GM21619 (cell line): ENCODE data around the gene SSR4.
"Not testable (repeated sequence)": the region's sequence is repeated elsewhere in the genome, so short reads cannot be mapped to it uniquely, and the experiment has no call there.

ENCODE experiments used
- ATAC-seq: cut with Tn5 transposase; IDR thresholded peaks from one replicate; pipeline ENCODE4 v1.9.1; 2021; ENCODE audit not compliant: unreplicated experiment

The SSR4 gene

DNA sequence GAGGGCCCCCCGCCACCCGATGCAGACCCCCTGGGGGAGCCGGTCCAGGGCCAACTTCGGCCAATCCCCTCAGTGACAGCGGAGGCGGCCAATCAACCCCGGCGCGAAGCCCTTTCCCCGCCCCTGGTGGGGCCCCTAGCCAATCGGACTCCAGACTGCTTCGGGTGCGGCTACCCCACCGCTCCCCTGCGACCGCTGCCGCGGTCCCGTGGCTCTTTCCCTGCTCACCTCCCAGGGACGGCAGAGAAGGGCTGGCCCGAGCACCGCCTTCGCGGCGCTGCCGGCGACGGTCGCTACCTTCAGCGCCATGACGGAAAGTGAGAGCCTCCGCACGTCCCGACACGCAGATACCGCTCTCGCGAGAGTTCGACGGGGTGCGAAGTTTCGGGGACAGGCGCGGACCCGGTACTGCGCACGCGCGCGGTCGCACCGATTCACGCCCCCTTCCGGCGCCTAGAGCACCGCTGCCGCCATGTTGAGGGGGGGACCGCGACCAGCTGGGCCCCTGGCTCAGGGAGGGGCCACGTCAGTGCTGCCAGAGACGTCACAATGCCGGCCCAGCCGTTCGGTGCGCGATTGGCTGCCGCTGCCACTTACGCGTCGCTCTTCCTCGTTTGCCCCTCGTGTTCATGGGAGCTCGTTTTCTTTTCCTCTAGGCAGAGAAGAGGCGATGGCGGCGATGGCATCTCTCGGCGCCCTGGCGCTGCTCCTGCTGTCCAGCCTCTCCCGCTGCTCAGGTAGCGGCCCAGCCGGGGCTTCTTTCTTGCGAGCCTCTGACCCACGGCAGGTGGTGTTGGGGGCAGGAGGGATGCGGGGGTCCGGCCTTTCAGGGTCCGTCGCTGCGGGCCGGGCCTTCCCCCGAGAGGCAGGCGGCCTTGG lies at the start of gene SSR4, which contains the start of gene IDH3G:
SSR4 (plus strand) TSS at position 651 of the 879 bp plus-strand sequence; CDS start at position 671, 20 bp downstream.
IDH3G (minus strand) TSS at position 358 of the 879 bp plus-strand sequence; CDS start at position 309, 49 bp downstream.
- peak; percentile 93 for ATAC-seq

DNA sequence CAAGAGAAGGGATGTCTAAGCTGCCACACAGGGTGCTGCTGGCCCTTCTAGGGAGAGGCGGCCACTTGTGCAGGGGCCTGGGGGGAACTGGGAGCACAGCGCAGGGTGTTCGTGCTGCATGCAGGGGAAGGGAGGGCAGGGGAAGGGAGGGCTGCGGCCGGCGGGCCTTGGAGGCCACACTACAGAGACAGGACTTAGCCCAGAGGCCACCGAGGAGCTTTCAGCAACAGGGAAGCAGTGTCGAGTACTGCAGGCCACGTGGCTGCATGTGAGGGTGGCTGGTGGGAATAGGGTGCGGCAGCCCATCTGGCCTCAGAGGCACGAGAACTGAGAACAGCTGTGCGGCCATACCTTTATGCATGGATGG lies 49.4 kb upstream of the SSR4 start:
- not testable (repeated sequence) for ATAC-seq

DNA sequence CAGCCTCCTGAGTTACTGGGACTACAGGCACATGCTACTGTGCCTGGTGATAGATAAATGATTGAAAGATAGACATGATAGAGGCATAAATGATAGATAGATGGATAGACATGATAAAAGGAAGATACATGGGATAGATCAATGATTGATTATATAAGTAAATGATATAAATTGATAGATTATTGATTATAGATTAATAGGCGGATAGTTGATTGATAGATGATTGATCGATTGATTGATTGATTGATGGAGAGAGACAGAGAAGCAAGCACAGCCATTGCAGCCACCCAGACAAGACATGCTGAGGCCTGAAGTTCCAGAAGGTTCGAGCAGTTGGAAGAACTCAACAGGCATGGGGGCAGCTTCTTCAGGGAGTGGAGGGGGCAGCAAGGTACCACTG lies 48.1 kb upstream of the SSR4 start:
- ATAC-seq: no peak

DNA sequence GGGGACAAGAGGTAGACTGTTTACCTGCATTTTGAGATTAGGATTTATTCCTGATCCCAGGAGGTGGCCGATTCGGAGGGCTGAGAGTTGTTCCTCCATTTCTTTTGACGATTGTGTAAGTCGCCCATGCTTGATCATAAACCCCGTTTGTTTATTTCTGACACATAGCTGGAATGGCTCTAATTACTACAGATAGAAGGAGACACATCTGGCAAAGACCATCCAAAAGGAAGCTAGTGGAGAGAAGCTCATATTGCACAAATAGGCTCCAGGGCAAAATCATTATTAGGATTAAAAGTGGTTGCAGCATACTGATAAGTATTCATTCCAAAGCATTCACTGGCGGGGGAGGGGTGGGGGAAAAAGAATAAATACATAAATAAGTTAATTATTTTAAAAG lies 47.5 kb upstream of the SSR4 start:
- not testable (repeated sequence) for ATAC-seq

DNA sequence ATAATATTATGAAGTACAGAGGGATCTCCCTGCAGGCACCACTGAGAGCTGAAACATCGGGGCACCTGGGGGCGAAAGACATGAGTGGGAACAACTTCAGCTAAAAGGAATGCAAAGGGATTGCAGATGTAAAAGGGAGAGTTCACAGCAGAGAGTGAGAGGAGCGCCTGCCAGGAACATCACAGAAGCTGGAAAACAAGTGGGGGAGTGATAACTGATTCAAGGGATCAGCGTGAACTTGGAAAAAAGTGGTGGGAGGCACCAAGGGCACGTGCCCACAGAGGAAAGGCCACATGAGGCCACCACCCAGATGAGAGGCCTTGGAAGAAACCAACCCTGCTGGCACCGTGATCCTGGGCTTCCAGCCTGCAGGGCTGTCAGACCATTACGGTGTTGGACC lies 45.5 kb upstream of the SSR4 start:
- ATAC-seq: not testable (repeated sequence)

DNA sequence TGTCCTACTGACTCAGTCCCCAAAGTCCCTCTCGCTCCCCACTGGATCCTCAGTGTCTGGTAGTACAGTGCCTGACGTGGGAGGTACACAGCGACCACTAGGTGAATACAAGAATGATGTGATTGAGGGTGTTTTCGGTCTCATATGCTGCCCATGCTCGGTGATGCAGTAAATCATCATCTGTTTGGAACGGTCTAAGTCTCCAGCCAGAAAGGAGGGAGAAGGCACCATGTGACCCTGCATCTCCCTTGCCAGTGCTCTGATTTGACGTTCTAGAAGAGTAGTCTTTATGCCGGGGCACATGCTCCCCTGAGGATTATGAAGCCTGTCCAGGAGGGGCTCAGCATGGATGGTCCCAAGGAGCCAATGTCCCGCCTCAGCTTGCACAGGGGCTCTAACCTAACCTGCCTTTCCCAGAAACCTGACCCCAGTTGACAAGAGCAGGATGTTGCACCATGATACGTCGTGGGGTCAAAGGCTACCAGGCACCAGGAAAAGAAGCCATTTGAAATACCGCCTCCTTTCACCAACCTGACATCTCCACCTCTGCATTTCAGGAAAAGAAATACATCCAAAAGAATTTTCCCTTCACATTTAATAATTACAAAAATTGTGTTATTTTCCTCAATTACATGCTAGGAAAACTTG lies 44.2 kb upstream of the SSR4 start:
- ATAC-seq: no peak

DNA sequence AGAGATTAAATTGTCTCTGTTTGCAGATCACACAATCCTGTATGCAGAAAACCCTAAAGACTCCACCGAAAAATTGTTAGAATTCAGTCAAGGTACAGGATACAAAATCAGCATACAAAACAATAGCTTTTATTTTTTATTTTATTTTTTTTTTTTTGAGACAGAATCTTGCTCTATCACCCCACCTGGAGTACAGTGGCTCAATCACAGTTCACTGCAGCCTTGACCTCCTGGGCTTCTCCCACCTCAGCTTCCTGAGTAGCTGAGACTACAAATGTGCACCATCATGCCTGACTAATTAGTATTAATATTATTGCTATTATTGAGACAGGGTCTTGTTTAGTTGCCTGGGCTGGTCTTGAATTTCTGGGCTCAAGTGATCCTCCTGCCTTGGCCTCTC lies 39.3 kb upstream of the SSR4 start:
- ATAC-seq: no peak

DNA sequence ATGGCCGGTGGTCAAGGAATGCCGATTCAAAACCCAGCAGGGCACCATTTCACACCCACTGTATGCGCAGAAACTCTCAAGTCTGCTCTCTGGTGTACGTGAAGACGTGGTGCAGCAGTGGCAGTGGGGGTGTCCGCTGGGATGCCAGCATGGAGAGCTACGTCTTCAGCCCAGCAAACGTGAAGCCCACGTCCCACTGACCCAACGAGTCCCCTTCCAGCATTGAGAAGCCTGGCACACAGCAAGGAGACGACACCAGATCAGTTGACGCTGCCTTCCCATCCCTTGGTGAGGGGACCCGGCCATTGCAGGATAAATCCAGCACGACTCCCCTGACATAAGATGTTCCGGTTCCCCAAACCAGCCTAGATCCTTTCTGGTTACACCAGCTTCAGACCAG lies 32.6 kb upstream of the SSR4 start:
- ATAC-seq: no peak

DNA sequence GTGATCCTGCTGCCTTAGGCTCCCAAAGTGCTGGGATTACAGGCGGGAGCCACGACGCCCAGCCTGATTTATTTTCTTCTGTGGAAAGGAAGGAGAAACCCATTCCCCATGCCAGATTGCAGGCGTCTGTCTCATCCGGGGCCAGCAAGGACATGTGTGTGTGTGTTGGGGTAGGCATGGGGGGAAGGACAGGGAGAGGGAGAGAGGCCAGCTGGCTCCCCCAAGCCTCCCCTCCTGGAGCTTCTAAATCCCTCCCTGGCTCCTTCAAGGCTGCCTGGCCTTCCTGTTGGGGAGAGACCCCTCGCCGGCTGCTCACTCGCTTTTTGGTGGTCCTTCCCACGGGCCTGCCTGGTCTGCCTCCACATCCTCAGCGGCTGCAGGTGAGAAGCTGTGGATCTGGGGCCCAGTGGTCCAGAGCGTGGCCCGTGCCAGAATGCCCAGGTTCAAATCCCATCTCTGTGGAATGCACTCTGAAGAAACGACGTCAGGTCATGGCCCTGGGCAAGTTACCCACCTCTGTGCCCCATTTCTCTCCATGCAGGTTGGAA lies 31.8 kb upstream of the SSR4 start:
- no peak for ATAC-seq

DNA sequence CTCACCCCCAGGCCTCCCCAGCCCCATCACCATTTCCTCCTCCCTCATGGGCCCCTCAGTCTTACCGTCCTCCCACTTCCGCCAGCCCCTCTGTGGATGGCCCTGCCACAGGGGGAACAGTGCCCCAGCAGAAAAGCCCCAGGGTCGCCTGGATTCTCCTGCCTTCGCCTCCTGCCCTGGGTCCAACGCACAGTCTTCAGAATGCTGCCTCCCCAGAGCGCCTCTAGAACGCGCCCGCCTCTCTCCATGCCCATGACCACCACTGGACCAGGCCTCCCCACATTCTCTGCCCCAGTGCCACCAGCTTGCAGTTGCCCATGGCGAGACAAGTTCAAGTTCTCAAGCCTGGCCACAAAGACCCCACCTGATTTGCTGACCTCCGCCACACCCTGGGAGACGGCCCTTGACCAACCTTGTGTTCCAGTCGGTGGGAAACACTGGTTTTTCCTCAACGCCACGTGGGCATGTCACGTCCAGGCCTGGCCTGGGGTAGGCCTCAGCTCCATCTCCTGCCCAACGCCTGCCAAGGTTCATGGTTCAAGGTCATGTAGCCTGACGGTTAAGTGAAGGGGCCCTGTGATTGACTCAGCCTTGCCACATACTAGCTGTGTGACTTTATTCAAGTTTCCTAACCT lies 31.1 kb upstream of the SSR4 start:
- ATAC-seq: no peak

DNA sequence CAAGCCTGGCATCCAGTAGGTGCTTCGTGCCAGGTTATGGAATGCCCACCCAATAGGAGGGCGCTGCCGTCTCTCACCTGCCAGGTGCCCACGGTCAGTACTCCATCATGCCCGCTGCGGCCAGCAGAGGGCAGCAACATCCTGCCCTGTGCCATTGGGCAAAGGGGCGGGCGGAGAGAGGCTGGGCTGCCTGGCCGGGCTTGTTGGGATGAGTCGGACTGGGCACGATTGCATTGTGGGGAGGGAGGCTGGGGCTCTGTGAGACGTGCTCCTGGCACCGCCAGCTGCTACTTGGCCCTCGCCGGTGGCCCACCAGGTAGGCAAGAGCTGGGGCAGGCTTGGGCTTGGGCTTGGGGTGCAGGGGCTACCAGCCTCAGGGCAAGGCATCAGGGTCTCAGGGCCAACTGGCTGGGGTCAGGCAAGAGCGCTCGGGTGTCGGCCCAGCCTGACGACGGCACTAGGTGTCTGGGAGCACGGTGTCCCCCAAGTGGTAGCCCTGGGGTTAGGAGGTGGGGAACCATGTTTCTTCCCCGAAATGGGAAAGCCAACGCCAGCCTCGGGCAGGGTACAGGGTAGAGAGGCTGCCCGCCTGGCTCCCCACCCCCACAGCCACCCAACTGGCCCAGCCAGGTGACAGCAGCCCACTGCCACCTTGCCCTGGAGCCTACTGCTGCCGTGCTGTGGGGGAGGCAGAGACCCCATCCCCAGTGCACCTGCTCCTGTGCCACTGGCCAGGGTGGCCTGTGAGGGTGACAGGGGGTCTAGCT lies 30.3 kb upstream of the SSR4 start, which contains the start of gene PLXNB3:
PLXNB3 (plus strand) TSS at position 261 of the 767 bp plus-strand sequence. CDS start 1,287 bp downstream, outside the sequence.
- ATAC-seq: no peak

DNA sequence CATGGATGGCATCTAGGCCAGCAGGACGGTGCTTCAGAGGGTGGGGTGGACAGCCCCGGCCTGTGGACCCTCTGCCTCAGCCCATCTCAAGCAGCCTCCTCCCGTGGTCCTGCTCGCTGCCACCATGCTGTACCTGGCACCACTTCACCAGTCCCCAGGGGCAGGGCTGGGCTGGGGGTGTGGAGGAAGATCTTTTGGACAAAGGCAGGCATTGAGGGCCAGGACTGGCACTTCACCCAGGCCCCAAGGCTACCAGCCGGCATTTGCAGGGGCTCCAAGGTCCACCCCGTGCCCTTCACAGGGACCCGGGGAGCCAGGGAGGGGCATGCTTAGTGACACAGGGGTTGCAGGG lies 29.7 kb upstream of the SSR4 start:
- no peak for ATAC-seq

DNA sequence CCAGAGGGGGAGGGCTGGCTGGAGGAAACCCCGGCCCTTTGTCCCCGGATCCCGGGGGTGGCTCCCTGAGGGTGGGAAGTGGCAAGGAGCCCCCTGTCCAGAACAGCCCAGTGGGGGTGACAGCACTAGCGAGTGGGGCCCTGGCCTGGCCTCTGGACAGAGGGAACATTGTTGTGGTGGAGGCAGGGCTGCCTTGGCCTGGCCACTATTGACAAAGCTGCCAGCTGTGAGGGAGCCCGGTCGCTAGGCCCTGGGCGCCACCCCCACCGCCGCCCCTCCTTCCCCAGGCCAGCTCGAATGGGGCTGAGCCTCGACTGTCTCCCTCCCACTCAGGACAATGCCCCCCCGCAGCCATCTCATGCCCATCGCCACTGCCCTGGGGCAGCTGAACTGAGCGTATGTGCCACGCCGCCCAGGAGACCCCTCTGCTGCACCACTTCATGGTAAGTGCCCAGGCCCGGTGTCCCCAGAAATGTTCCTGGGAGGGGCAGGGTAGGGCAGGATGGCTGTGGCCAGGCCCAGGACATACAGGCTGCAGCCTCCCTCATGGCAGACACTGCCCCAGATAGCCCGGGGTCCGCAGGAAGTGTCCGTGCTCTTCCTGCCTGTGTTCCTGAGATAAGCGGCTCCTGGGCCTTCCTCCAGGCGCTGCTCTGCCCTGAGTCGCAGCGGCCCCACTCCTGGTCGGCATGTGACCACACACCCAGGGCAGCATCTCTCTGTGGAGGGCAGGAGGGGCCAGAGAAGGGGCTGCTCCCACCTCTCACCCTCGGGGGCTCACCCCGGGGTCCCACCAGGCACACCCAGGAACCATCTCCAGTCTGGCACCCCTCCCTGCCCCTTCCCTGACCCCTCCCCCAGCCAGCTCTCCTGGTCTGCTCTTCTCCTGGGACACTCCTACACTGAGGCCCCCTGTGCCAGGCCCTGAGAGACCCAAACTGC lies 29.1 kb upstream of the SSR4 start:
- ATAC-seq: no peak

DNA sequence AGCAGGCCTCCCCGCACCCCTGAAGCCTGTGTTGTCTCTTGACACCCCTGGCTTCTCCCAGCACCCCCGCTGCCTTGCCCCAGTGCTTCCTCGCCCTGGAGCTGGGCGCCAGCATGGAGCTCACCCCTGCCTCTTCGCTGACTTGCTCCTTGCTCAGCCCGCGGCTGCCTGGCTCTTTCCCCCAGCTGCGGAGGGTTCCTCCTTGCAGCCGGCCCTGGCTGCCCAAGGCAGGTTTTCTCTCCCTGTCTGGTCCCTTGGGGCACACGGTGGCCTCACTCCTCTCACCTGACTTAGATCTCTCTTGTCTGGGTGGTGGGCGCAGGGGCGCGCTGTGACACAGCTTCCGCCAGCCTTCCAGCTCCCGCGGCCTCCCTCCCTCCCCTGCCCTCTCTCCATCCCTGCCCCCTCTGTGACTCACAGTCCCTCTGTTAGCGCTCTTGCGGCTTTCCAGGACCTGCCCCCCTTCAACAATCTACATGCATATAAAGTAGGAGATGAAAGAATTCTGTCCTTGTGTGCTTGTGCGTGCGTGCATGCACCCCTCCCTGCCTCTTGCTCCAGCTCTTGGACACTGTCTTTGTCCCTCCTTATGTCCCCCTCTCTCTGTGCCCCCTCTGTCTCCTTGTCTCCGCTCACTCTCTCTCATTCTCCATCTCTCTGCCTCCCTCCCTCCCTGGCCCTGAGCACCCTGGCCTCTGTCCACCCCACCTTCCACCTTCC lies 28.2 kb upstream of the SSR4 start:
- ATAC-seq: no peak

DNA sequence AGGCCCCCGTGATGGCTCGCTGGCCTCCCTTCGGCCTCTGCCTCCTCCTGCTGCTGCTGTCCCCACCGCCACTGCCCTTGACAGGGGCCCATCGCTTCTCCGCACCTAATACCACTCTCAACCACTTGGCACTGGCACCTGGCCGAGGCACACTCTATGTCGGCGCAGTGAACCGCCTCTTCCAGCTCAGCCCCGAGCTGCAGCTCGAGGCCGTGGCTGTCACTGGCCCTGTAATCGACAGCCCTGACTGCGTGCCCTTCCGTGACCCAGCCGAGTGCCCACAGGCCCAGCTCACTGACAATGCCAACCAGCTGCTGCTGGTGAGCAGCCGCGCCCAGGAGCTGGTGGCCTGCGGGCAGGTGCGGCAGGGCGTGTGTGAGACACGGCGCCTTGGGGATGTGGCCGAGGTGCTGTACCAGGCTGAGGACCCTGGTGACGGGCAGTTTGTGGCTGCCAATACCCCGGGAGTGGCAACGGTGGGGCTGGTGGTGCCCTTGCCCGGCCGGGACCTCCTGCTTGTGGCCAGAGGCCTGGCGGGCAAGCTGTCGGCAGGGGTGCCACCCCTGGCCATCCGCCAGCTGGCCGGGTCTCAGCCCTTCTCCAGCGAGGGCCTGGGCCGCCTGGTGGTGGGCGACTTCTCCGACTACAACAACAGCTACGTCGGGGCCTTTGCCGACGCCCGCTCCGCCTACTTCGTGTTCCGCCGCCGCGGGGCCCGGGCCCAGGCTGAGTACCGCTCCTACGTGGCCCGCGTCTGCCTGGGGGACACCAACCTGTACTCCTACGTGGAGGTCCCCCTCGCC lies 27.4 kb upstream of the SSR4 start:
- ATAC-seq: no peak

DNA sequence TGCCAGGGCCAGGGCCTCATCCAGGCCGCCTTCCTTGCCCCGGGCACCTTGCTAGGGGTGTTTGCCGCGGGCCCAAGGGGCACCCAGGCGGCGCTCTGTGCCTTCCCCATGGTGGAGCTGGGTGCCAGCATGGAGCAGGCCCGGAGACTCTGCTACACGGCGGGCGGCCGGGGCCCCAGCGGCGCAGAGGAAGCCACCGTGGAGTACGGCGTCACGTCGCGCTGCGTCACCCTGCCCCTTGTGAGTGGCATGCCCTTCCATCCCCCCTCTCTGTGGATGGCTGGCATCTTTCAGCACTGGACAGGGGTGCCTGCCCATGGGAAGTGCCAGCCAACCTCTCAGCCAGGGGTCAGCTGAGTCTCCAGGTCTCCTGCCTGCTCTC lies 26.8 kb upstream of the SSR4 start:
- no peak for ATAC-seq

DNA sequence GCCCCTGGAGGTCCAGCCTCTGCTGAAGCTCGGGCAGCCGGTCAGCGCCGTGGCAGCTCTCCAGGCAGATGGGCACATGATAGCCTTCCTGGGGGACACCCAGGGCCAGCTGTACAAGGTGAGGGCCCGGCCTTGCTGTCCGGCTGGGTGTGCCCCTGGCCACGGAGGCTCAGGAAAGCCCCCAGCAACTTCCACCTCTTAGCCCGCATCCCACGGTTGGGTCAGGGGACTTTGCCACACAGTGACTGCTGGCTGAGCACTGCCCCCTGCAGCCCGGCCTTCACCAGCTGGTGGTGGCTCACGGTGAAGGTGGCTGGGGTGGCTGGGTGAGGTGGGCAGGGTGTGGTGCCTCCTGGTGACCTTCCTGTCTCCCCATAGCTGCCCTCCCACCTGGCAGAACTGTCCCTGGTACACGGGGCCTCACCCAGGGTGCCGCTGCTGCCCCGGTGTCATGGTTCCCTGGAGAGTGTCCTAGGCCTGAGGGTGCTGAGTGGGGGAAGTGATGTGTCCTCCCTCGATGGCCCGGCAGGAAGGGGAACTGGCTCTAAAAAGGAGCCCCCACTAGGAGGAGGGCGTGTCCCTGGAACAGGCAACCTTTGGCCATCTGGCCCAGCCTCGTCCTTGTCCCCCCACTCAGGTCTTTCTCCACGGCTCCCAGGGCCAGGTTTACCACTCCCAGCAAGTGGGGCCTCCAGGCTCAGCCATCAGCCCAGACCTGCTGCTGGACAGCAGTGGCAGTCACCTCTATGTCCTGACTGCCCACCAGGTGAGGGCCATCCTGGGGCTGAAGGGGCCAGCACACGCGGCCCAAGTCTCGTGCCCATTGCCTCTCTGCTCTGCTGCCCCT lies 25.9 kb upstream of the SSR4 start:
- no peak for ATAC-seq
